ENCODE measurements around the gene GPNMB. TPM values are rescaled to one million over a fixed set of nuclear protein-coding genes. Genes with fewer than 3 reads are reported as not detected.

The GPNMB gene
- total and polyA plus RNA-seq, 10 of the 15 experiments (the other 5 are each of a cell fraction or from before 2014, with no cell fraction given) = 5.9 to 22.3 (median 10.0) TPM

- TF ChIP-seq USF2 (IDR thresholded peaks at IDR 0.05; ENCODE audit: borderline replicate concordance, low read depth, low read length) = no peak
- TF ChIP-seq CEBPZ (IDR thresholded peaks at IDR 0.05; ENCODE audit: low read depth, low read length) = no peak
- TF ChIP-seq CBX5 (IDR thresholded peaks at IDR 0.05; ENCODE audit: low read depth) = no peak
- Histone ChIP-seq H3K9ac (ENCODE audit: control insufficient read depth, insufficient read depth, low read length) (no peak overlapping the region), H3K4me3 (no peak overlapping the region), H3K4me1 (ENCODE audit: control insufficient read depth, insufficient read depth, low read length) (no peaks in the 10 kb centered on the region), H3K79me2 (ENCODE audit: control insufficient read depth, insufficient read depth, low read length) (no peaks in the 10 kb centered on the region), H3K4me2 (ENCODE audit: control insufficient read depth, insufficient read depth) (no peak overlapping the region), H2AFZ (ENCODE audit: control insufficient read depth, low read depth, low read length) (no peak overlapping the region), H3K27ac (ENCODE audit: control insufficient read depth, insufficient read depth) (no peak overlapping the region), H4K20me1 (ENCODE audit: control insufficient read depth, insufficient read depth) (no peaks in the 10 kb centered on the region), H3K27me3 (replicated peaks in 1 of 2; ENCODE audit: control insufficient read depth in 2 of 2, insufficient read depth in 2 of 2, low read length in 1 of 2) (no peaks in the 10 kb centered on the region), H3K36me3 (ENCODE audit: control insufficient read depth in 2 of 2, insufficient read depth in 2 of 2, low read length in 1 of 2) (no peaks in the 10 kb centered on the region), H3K9me3 (replicated peaks; ENCODE audit: control insufficient read depth, insufficient read depth, low read length) (no peaks in the 10 kb centered on the region)
- POLR2A ChIA-PET = interaction anchor here (0.7 kb wide), 1 partner anchor 18 kb away, joined by 3 read pairs; no protein-coding TSS in a partner anchor
- FAIRE-seq (no peak), DNase-seq (ENCODE audit: low read depth, low spot score) (no peak), ATAC-seq (no peak)
- CTCF ChIA-PET = interaction anchor here (0.6 to 4.9 kb wide), 4 partner anchors 8 to 68 kb away, joined by 3 to 32 read pairs (median 3); no protein-coding TSS in a partner anchor
- 100% methylated on average over 2 of the region's 2 CpGs for WGBS (ENCODE audit: insufficient coverage, insufficient replicate concordance, low lambda C conversion rate, missing lambda C conversion rate)
- BruUV-seq (replicated peaks) = no TSS peak
- SMC1A ChIA-PET (ENCODE audit: uncharacterized antibody, unreplicated experiment) = interaction anchor here (1.0 kb wide), 2 partner anchors 10 to 427 kb away, joined by 3 read pairs; no protein-coding TSS in a partner anchor
- RAD21 ChIA-PET (ENCODE audit: unreplicated experiment) = interaction anchor here (0.7 kb wide), 1 partner anchor 9 kb away, joined by 3 read pairs; no protein-coding TSS in a partner anchor
- in situ Hi-C loops (cut with MboI) (no loop called here), intact Hi-C loops (cut with micrococcal nuclease; ENCODE audit: unreplicated experiment) (no loop called here)
Measured at GRCh38 chr7:23284871-23285270, 38.3 kb downstream of the GPNMB start.

All from GM12878 (cell line).